Activated T-cell treated with anti-CD3 and anti-CD28 coated beads, Interleukin-2, amount 50 U/mL, for 1 hour (primary cell): ENCODE data around the gene IL1R1.

Source experiments
- DNase-seq: peaks from one replicate; pipeline ENCODE4 v3.0.0-alpha.2; 2020

The IL1R1 gene

GRCh38 chr2:102209474-102209873 is 66.9 kb downstream of the IL1R1 start:
- no peak for DNase-seq

- no peak for DNase-seq
Measured at GRCh38 chr2:102217032-102217431, 74.5 kb downstream of the IL1R1 start.

GRCh38 chr2:102224824-102225739 is 82.5 kb downstream of the IL1R1 start:
- no peak for DNase-seq

- no peak for DNase-seq
Measured at GRCh38 chr2:102226171-102226570, 83.6 kb downstream of the IL1R1 start.

- DNase-seq: no peak
Measured at GRCh38 chr2:102226612-102227391, 84.3 kb downstream of the IL1R1 start.

GRCh38 chr2:102229141-102229769 is 86.7 kb downstream of the IL1R1 start:
- no peak for DNase-seq
